ENCODE results near the gene UFD1. TPM values are rescaled to one million over a fixed set of nuclear protein-coding genes. Genes with fewer than 3 reads are reported as not detected.

The UFD1 gene
- total and polyA plus RNA-seq, 2 of the 13 experiments (the other 11 are each of a cell fraction or from before 2014, with no cell fraction given), result 47.9 to 51.1 TPM

- Histone ChIP-seq H3K4me2 (ENCODE audit: low read depth, low read length) (no peak overlapping the region), H3K79me2 (ENCODE audit: insufficient read depth, low read length) (no peaks in the 10 kb centered on the region), H3K4me3 (replicated peaks in 1 of 3; ENCODE audit: insufficient read depth in 1 of 3, low read depth in 2 of 3, low read length in 3 of 3) (no peak overlapping the region), H4K20me1 (ENCODE audit: insufficient read depth, low read length) (no peaks in the 10 kb centered on the region), H3K9ac (ENCODE audit: insufficient read depth, low read depth, low read length) (no peak overlapping the region), H3K4me1 (ENCODE audit: insufficient read depth, low read length) (no peaks in the 10 kb centered on the region), H3K36me3 (replicated peaks in 1 of 2; ENCODE audit: control insufficient read depth in 1 of 2, insufficient read depth in 2 of 2, low read length in 2 of 2) (peaks cover 31 to 79% of the 10 kb centered on the region in 2 experiments), H3K27ac (ENCODE audit: extremely low read length, insufficient read depth, low read length) (no peak overlapping the region), H3K27me3 (ENCODE audit: control insufficient read depth in 1 of 2, insufficient read depth in 2 of 2, low read length in 2 of 2) (no peaks in the 10 kb centered on the region), H2AFZ (ENCODE audit: low read length) (no peak overlapping the region), H3K9me3 (ENCODE audit: low read length) (no peaks in the 10 kb centered on the region)
- ATAC-seq (no peak), FAIRE-seq (no peak), DNase-seq (ENCODE audit: low spot score) (no peak)
- no TSS peak for BruUV-seq (replicated peaks)
- ChIA-PET CTCF (ENCODE audit: low intra/inter-chr PET ratio, low total read pairs) (no interaction called here), POLR2A (no interaction called here)
- intact Hi-C loops (cut with micrococcal nuclease; ENCODE audit: unreplicated experiment) (no loop called here), in situ Hi-C loops (cut with HindIII; ENCODE audit: extremely low pct_ligation_motif_present, low pct_unique_long_range_greater_than_20kb) (no loop called here)
- TF ChIP-seq KMT2A (CRISPR knock-in tag; IDR thresholded peaks at IDR 0.05) (no peak), BRCA1 (CRISPR knock-in tag; IDR thresholded peaks at IDR 0.05) (no peak), TBX2 (CRISPR knock-in tag; IDR thresholded peaks at IDR 0.05; ENCODE audit: borderline replicate concordance) (no peak), ZNF264 (CRISPR knock-in tag; IDR thresholded peaks at IDR 0.05) (no peak), ZNF891 (CRISPR knock-in tag; IDR thresholded peaks at IDR 0.05) (no peak), PAF1 (CRISPR knock-in tag; IDR thresholded peaks at IDR 0.05) (no peak), MTF2 (CRISPR knock-in tag; IDR thresholded peaks at IDR 0.05; ENCODE audit: borderline replicate concordance) (no peak), NR0B2 (CRISPR knock-in tag; IDR thresholded peaks at IDR 0.05) (no peak), MXD1 (CRISPR knock-in tag; IDR thresholded peaks at IDR 0.05) (no peak), YEATS4 (CRISPR knock-in tag; IDR thresholded peaks at IDR 0.05; ENCODE audit: borderline replicate concordance) (no peak), RCOR2 (CRISPR knock-in tag; IDR thresholded peaks at IDR 0.05) (no peak), ATF6 (CRISPR knock-in tag; conservative IDR thresholded peaks at IDR 0.05) (no peak), ZNF101 (CRISPR knock-in tag; IDR thresholded peaks at IDR 0.05; ENCODE audit: borderline replicate concordance, low read depth) (no peak), TP53 (CRISPR knock-in tag; conservative IDR thresholded peaks at IDR 0.05) (no peak), ZNF883 (CRISPR knock-in tag; IDR thresholded peaks at IDR 0.05; ENCODE audit: not compliant biosample characterization) (no peak), ARID2 (CRISPR knock-in tag; IDR thresholded peaks at IDR 0.05; ENCODE audit: borderline replicate concordance) (no peak), NFE2L2 (IDR thresholded peaks at IDR 0.05; ENCODE audit: low read length) (no peak)
- TF ChIP-seq, protein P1, sequence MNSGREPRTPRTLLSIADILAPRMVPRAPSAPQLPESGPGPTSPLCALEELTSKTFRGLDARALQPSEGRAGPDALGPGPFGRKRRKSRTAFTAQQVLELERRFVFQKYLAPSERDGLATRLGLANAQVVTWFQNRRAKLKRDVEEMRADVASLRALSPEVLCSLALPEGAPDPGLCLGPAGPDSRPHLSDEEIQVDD (CRISPR knock-in tag; IDR thresholded peaks at IDR 0.05; ENCODE audit: borderline replicate concordance), result no peak
- TF ChIP-seq, protein P2, sequence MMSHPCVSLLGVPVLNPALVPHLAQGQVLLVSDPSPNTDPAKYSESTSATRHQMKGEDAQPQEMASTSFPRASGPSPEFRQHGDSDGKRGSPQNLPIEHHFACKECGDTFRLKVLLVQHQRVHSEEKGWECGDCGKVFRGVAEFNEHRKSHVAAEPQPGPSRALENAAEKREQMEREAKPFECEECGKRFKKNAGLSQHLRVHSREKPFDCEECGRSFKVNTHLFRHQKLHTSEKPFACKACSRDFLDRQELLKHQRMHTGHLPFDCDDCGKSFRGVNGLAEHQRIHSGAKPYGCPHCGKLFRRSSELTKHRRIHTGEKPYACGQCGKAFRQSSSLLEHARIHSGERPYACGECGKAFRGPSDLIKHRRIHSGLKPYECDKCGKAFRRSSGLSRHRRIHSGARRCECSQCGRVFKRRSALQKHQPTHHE (CRISPR knock-in tag; IDR thresholded peaks at IDR 0.05; ENCODE audit: borderline replicate concordance), result no peak
- 97% methylated on average over 14 of the region's 14 CpGs for WGBS (ENCODE audit: low lambda C conversion rate)
Measured at GRCh38 chr22:19466126-19466716, 12.8 kb downstream of the UFD1 start.

All from HepG2 (cell line).